B cell (primary cell): ENCODE measurements around the gene MAPK9. TPM values are rescaled to one million over a fixed set of nuclear protein-coding genes. Genes with fewer than 3 reads are reported as not detected.

Source experiments
- ATAC-seq: fragments of 200-7000 bp; cut with Tn5 transposase; one replicate; pipeline ENCODE4 v1.10.0; 2021; ENCODE audit warnings: low read depth, mild to moderate bottlenecking, moderate number of reproducible peaks, moderate library complexity
- CTCF ChIA-PET: fragments of 350-600 bp; sonication (Branson Sonifier 250); formaldehyde crosslinking; loops from one replicate; lab custom pipeline; 2021; ENCODE audit warnings: antibody characterized with exemption, inconsistent platforms; lab: Charles Lee
- POLR2A ChIA-PET: fragments of 350-600 bp; sonication (Branson Sonifier 250); formaldehyde crosslinking; loops from one replicate; lab custom pipeline; 2021; ENCODE audit warnings: antibody characterized with exemption; lab: Charles Lee
- DNase-seq: peaks from one replicate; pipeline ENCODE4 v3.0.0; 2013
- H2AFZ ChIP-seq: 2 replicates; pipeline ENCODE4 v1.6.1; 2012; ENCODE audit warnings: mild to moderate bottlenecking, low read depth, low read length; ENCODE audit not compliant: insufficient read depth, poor library complexity, severe bottlenecking
- H3K27ac ChIP-seq, 2 donors: 1 replicate in 1 of 2; 2 replicates in 1 of 2; pipeline ENCODE4 v1.5.1; 2012 to 2013; ENCODE audit warnings: low read length in 2 of 2, mild to moderate bottlenecking in 2 of 2, moderate library complexity in 1 of 2
- H3K27me3 ChIP-seq, 4 experiments: fragments of 200-600 bp in 1 of 4; sonication (generic) in 1 of 4; replicated peaks in 1 of 4; 1 replicate in 2 of 4; 2 replicates in 2 of 4; pipeline versions ENCODE4 v1.6.1 to v1.7.0; 2013 to 2016; ENCODE audit warnings: low read length in 3 of 4, mild to moderate bottlenecking in 2 of 4, mixed read lengths in 1 of 4, moderate library complexity in 1 of 4; ENCODE audit not compliant: insufficient read depth in 4 of 4, control insufficient read depth in 3 of 4; ENCODE audit errors: control extremely low read depth in 1 of 4
- H3K36me3 ChIP-seq, 2 experiments: replicated peaks in 1 of 2; 1 replicate in 1 of 2; 2 replicates in 1 of 2; pipeline versions ENCODE4 v1.6.1 to v1.7.1; 2013; ENCODE audit warnings: low read length in 1 of 2; ENCODE audit not compliant: insufficient read depth in 2 of 2, control insufficient read depth in 1 of 2; ENCODE audit errors: control extremely low read depth in 1 of 2, extremely low read depth in 1 of 2
- H3K4me1 ChIP-seq, 2 donors: fragments of 200-600 bp in 1 of 2; sonication (generic) in 1 of 2; 1 replicate in 1 of 2; 2 replicates in 1 of 2; pipeline versions ENCODE4 v1.5.1 to v1.6.1; 2013 to 2017; ENCODE audit warnings: low read length in 2 of 2; ENCODE audit not compliant: control insufficient read depth in 2 of 2, insufficient read depth in 2 of 2
- H3K4me2 ChIP-seq: replicated peaks from 2 replicates; pipeline ENCODE3; 2012; ENCODE audit warnings: mild to moderate bottlenecking, low read depth, low read length; ENCODE audit not compliant: poor library complexity, severe bottlenecking
- H3K4me3 ChIP-seq, 5 experiments: fragments of 200-600 bp in 1 of 5; sonication (generic) in 1 of 5; 1 replicate in 3 of 5; 2 replicates in 2 of 5; pipeline versions ENCODE4 v1.5.1 to v1.7.0; 2011 to 2016; ENCODE audit warnings: low read length in 4 of 5, mild to moderate bottlenecking in 4 of 5, low read depth in 2 of 5, control low read depth in 1 of 5, moderate library complexity in 1 of 5; ENCODE audit not compliant: insufficient read depth in 1 of 5; ENCODE audit errors: control extremely low read depth in 1 of 5, extremely low read depth in 1 of 5
- H3K79me2 ChIP-seq: fragments of 200-600 bp; sonication (generic); one replicate; pipeline ENCODE4 v1.6.0; 2016; ENCODE audit warnings: low read length; ENCODE audit not compliant: control insufficient read depth, insufficient read depth
- H3K9ac ChIP-seq: fragments of 200-600 bp; sonication (generic); 2 replicates; pipeline ENCODE4 v1.6.1; 2017; ENCODE audit warnings: mild to moderate bottlenecking, low read length, moderate library complexity
- H3K9me3 ChIP-seq, 3 donors: one replicate each; pipeline versions ENCODE4 v1.6.1 to v1.7.1; 2013; ENCODE audit warnings: low read length in 2 of 3; ENCODE audit not compliant: control insufficient read depth in 2 of 3, insufficient read depth in 1 of 3; ENCODE audit errors: control extremely low read depth in 1 of 3
- H4K20me1 ChIP-seq: 2 replicates; pipeline ENCODE4 v1.6.0; 2012; ENCODE audit warnings: mild to moderate bottlenecking, low read length; ENCODE audit not compliant: insufficient read depth, control insufficient read depth, poor library complexity, severe bottlenecking
- H3K27ac Mint-ChIP-seq: one replicate; pipeline ENCODE4 v1.8.0; 2021; ENCODE audit warnings: mixed read lengths
- H3K27me3 Mint-ChIP-seq: one replicate; pipeline ENCODE4 v1.8.0; 2021; ENCODE audit warnings: mixed read lengths
- H3K4me1 Mint-ChIP-seq: one replicate; pipeline ENCODE4 v1.8.0; 2021; ENCODE audit warnings: mixed read lengths
- H3K4me3 Mint-ChIP-seq: one replicate; pipeline ENCODE4 v1.8.0; 2021; ENCODE audit warnings: mixed read lengths
- H3K9me3 Mint-ChIP-seq: one replicate; pipeline ENCODE4 v1.8.0; 2022; ENCODE audit warnings: mixed read lengths; ENCODE audit not compliant: insufficient read depth
- EZH2 ChIP-seq: IDR thresholded peaks from 2 replicates; pipeline ENCODE4 v1.6.1; 2012; ENCODE audit warnings: borderline replicate concordance, low read depth, mild to moderate bottlenecking, moderate library complexity, low read length; ENCODE audit not compliant: insufficient read depth, poor library complexity, severe bottlenecking
- WGBS: methylation state at CpG from one replicate; pipeline ENCODE4 v1.1.5; 2013; ENCODE audit warnings: missing lambda C conversion rate; ENCODE audit not compliant: insufficient coverage; 5-methylcytosine and 5-hydroxymethylcytosine counted together
- intact Hi-C: fragments of 100-400 bp; cut with micrococcal nuclease; formaldehyde crosslinking; loops from one replicate; pipeline ENCODE4 v1.10.0; 2022
- polyA plus RNA-seq: library from polyadenylated mRNA; depleted of rRNA; stranded (reverse); fragments of >200 nt; gene quantifications from 2 replicates; pipeline ENCODE4 v1.2.3, GENCODE V29; 2012
- total RNA-seq, 2 donors: library from RNA; stranded (reverse); fragments of 120-200 nt in 1 of 2; gene quantifications; 1 replicate in 1 of 2; 2 replicates in 1 of 2; pipeline versions ENCODE4 v1.2.3 to v1.2.4, GENCODE V29; 2013 to 2022
- TF ChIP-seq, protein P1 (sequence below): fragments of 200-600 bp; IDR thresholded peaks from one replicate; pipeline ENCODE4 v1.8.0; 2022; ENCODE audit warnings: antibody characterized with exemption, mild to moderate bottlenecking

Gene MAPK9
- total and polyA plus RNA-seq, 2 donors (not counting 1 experiment from before 2014, with no cell fraction given) = 19.7 to 40.4 TPM

DNA sequence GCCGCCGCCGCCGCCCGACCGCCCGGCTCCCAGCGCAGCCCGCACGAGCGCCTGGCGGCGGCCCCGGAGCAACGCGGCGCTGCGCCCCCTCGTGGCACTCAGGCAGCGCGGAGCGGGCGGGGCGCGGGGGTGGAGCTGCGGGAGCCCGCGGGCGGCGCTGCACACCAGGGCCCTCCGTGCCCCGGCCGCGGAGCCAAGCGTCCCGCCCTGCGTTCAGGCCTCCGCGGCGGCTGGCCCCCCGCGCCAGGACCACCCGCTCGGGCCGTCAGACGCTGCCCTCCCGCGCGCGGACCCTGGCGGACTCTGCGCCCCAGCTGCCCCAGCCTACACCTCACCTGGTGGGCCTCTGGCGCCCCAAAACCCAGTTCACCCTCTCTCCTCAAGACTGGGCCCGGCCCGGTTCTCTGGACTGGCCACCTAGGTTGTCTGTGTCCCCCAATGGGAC, 82.7 kb downstream of the MAPK9 start, which contains the start of gene RASGEF1C:
Gene RASGEF1C (minus strand): TSS at position 75 of the 445 bp plus-strand sequence. CDS start 71,159 bp downstream, outside the sequence.
- intact Hi-C loops = no loop called here
- peaks cover 0 to 34% (median 9%) of the 10 kb centered on the region in 4 experiments for H3K27me3 ChIP-seq
- ATAC-seq = peak; percentile 78
- H3K36me3 ChIP-seq = no peaks in the 10 kb centered on the region
- POLR2A ChIA-PET = no interaction called here
- DNase-seq = peak; percentile 71
- H3K27ac Mint-ChIP-seq = no peak within 1 kb of the TSS
- peak within 1 kb of the TSS; percentile 61 for H3K4me3 Mint-ChIP-seq
- no peaks in the 10 kb centered on the region for H3K79me2 ChIP-seq
- H3K9me3 ChIP-seq = peaks cover 0 to 28% (median 0%) of the 10 kb centered on the region in 3 donors
- no peak within 1 kb of the TSS for H2AFZ ChIP-seq
- peaks cover 5% of the 10 kb centered on the region for H3K4me1 Mint-ChIP-seq
- peaks cover 5% of the 10 kb centered on the region for H3K9me3 Mint-ChIP-seq
- peaks cover 5 to 13% of the 10 kb centered on the region in 2 donors for H3K4me1 ChIP-seq
- peak within 1 kb of the TSS in 1 of 5 experiments; percentile 5 for H3K4me3 ChIP-seq
- no peaks in the 10 kb centered on the region for H4K20me1 ChIP-seq
- CTCF ChIA-PET = interaction anchor here (0.6 to 1.0 kb wide), 3 partner anchors 13 to 82 kb away, joined by 3 read pairs; no protein-coding TSS in a partner anchor
- H3K9ac ChIP-seq = no peak within 1 kb of the TSS
- 7% methylated on average over 55 of the region's 55 CpGs for WGBS
- H3K4me2 ChIP-seq = peak within 1 kb of the TSS; percentile 62
- H3K27me3 Mint-ChIP-seq = peaks cover 42% of the 10 kb centered on the region
- no peak within 1 kb of the TSS for H3K27ac ChIP-seq
- TF ChIP-seq, protein P1, sequence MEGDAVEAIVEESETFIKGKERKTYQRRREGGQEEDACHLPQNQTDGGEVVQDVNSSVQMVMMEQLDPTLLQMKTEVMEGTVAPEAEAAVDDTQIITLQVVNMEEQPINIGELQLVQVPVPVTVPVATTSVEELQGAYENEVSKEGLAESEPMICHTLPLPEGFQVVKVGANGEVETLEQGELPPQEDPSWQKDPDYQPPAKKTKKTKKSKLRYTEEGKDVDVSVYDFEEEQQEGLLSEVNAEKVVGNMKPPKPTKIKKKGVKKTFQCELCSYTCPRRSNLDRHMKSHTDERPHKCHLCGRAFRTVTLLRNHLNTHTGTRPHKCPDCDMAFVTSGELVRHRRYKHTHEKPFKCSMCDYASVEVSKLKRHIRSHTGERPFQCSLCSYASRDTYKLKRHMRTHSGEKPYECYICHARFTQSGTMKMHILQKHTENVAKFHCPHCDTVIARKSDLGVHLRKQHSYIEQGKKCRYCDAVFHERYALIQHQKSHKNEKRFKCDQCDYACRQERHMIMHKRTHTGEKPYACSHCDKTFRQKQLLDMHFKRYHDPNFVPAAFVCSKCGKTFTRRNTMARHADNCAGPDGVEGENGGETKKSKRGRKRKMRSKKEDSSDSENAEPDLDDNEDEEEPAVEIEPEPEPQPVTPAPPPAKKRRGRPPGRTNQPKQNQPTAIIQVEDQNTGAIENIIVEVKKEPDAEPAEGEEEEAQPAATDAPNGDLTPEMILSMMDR = peak; percentile 13
- no peak for TF ChIP-seq EZH2

DNA sequence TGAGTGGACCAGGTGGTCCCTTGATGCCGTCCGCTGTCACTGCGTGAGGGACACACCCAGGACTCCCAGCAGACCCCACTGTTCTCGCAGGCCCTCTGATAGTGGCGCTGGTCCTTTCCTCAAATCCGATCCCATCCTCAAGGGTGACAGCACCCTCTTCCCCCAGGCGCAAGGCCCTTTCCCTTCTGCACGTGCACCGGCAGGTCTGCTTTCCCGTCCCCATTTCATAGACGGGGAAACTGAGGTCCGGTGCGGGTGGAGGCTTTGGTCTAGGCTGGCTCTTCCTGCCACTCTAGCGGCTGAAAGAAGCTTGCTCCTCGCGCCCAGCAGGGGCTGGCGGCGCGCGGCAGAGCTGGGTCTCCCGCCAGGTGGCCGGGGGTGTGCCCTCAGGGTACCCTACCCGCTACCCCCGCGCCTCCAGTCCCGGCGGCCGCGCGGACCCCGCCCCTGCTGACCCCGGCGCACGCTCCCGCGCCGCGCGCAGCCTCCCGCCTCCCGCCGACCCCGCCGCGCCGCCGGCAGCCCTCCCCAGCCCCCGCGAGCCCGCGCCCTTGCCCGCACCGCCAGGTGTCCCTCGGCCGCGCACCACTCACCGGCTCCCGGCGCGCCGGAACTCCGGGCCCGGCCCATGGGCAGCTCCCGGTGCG, 83.3 kb downstream of the MAPK9 start:
- CTCF ChIA-PET = interaction anchor here (1.0 kb wide), 2 partner anchors 22 to 82 kb away, joined by 3 read pairs; no protein-coding TSS in a partner anchor
- Histone ChIP-seq H3K4me1 (peaks cover 5 to 13% of the 10 kb centered on the region in 2 donors), H3K27ac (no peak overlapping the region), H2AFZ (no peak overlapping the region), H3K79me2 (no peaks in the 10 kb centered on the region), H3K9ac (no peak overlapping the region), H3K36me3 (no peaks in the 10 kb centered on the region), H3K4me2 (peak overlapping the region; percentile 62), H3K4me3 (peak overlapping the region in 1 of 5 experiments; percentile 5), H4K20me1 (no peaks in the 10 kb centered on the region), H3K9me3 (peaks cover 0 to 26% (median 0%) of the 10 kb centered on the region in 3 donors), H3K27me3 (peaks cover 0 to 34% (median 9%) of the 10 kb centered on the region in 4 experiments)
- TF ChIP-seq, protein P1 = no peak
- TF ChIP-seq EZH2 = no peak
- intact Hi-C loops = no loop called here
- Mint-ChIP-seq H3K4me1 (peaks cover 5% of the 10 kb centered on the region), H3K27me3 (peaks cover 46% of the 10 kb centered on the region), H3K4me3 (peak overlapping the region; percentile 59), H3K27ac (no peak overlapping the region), H3K9me3 (no peaks in the 10 kb centered on the region)
- POLR2A ChIA-PET = no interaction called here
- DNase-seq = peak; percentile 30
- 6% methylated on average over 65 of the region's 65 CpGs for WGBS
- ATAC-seq = peak; percentile 22
